Mesenchymal stem cell (in vitro differentiated cells and primary cell): ENCODE measurements around the gene CFL1.

Source experiments
- DNase-seq: peaks from one replicate; pipeline ENCODE4 v3.0.0-alpha.2; 2013
- H2AFZ ChIP-seq: one replicate; pipeline ENCODE4 v1.6.1; 2013; ENCODE audit warnings: low read depth, mild to moderate bottlenecking, control low read depth, inconsistent platforms, low read length, moderate library complexity
- H2AK5ac ChIP-seq: 2 replicates; pipeline ENCODE4 v1.6.1; 2013; ENCODE audit warnings: low read length, moderate library complexity, mild to moderate bottlenecking, inconsistent platforms; ENCODE audit not compliant: severe bottlenecking
- H2BK120ac ChIP-seq: one replicate; pipeline ENCODE4 v1.6.1; 2013; ENCODE audit warnings: low read depth, mild to moderate bottlenecking, inconsistent platforms, low read length, moderate library complexity
- H2BK12ac ChIP-seq, 2 experiments: one replicate each; pipeline ENCODE4 v1.6.1; 2013; ENCODE audit warnings: inconsistent platforms in 2 of 2, low read length in 2 of 2, mild to moderate bottlenecking in 2 of 2, moderate library complexity in 2 of 2, control low read depth in 1 of 2
- H2BK15ac ChIP-seq: one replicate; pipeline ENCODE4 v1.6.1; 2013; ENCODE audit warnings: mild to moderate bottlenecking, low read depth, inconsistent platforms; ENCODE audit not compliant: poor library complexity, severe bottlenecking
- H2BK5ac ChIP-seq: 2 replicates; pipeline ENCODE4 v1.6.1; 2013; ENCODE audit warnings: low read depth, mild to moderate bottlenecking, low read length, control low read depth, inconsistent platforms; ENCODE audit not compliant: poor library complexity, severe bottlenecking
- H3K14ac ChIP-seq, 2 experiments: one replicate each; pipeline ENCODE4 v1.6.1; 2013; ENCODE audit warnings: inconsistent platforms in 2 of 2, low read length in 2 of 2, control low read depth in 1 of 2, mild to moderate bottlenecking in 1 of 2, moderate library complexity in 1 of 2
- H3K18ac ChIP-seq, 2 experiments: one replicate each; pipeline ENCODE4 v1.6.1; 2013; ENCODE audit warnings: inconsistent platforms in 2 of 2, low read length in 2 of 2, control low read depth in 1 of 2, low read depth in 1 of 2, mild to moderate bottlenecking in 1 of 2
- H3K23ac ChIP-seq, 2 experiments: one replicate each; pipeline ENCODE4 v1.6.1; 2013; ENCODE audit warnings: inconsistent platforms in 2 of 2, low read length in 2 of 2, mild to moderate bottlenecking in 2 of 2, moderate library complexity in 2 of 2, control low read depth in 1 of 2
- H3K27ac ChIP-seq: 2 replicates; pipeline ENCODE4 v1.5.1; 2013; ENCODE audit warnings: mild to moderate bottlenecking, moderate library complexity, low read length, control low read depth, inconsistent platforms; ENCODE audit not compliant: poor library complexity, severe bottlenecking
- H3K27me3 ChIP-seq, 2 experiments: 2 replicates each; pipeline versions ENCODE4 v1.6.1 to v1.7.0; 2013; ENCODE audit warnings: low read length in 2 of 2, mild to moderate bottlenecking in 2 of 2, moderate library complexity in 2 of 2, control low read depth in 1 of 2, inconsistent platforms in 1 of 2; ENCODE audit not compliant: control insufficient read depth in 1 of 2, insufficient read depth in 1 of 2
- H3K36me3 ChIP-seq, 2 experiments: 2 replicates each; pipeline versions ENCODE4 v1.6.1 to v1.7.0; 2013; ENCODE audit warnings: low read length in 2 of 2, control low read depth in 1 of 2, inconsistent platforms in 1 of 2, low read depth in 1 of 2, mild to moderate bottlenecking in 1 of 2; ENCODE audit not compliant: insufficient read depth in 2 of 2, control insufficient read depth in 1 of 2
- H3K4ac ChIP-seq, 2 experiments: one replicate each; pipeline ENCODE4 v1.6.1; 2013; ENCODE audit warnings: inconsistent platforms in 2 of 2, low read length in 2 of 2, mild to moderate bottlenecking in 2 of 2, moderate library complexity in 2 of 2, control low read depth in 1 of 2, low read depth in 1 of 2
- H3K4me1 ChIP-seq: 2 replicates; pipeline ENCODE4 v1.6.1; 2013; ENCODE audit warnings: low read depth, low read length, control low read depth; ENCODE audit not compliant: control insufficient read depth, insufficient read depth
- H3K4me2 ChIP-seq: 2 replicates; pipeline ENCODE4 v1.6.1; 2013; ENCODE audit warnings: low read length, mild to moderate bottlenecking, inconsistent platforms; ENCODE audit not compliant: poor library complexity, severe bottlenecking
- H3K4me3 ChIP-seq, 2 experiments: 2 replicates each; pipeline versions ENCODE4 v1.5.1 to v1.7.0; 2013; ENCODE audit warnings: low read length in 2 of 2, mild to moderate bottlenecking in 2 of 2, control low read depth in 1 of 2, low read depth in 1 of 2; ENCODE audit not compliant: insufficient read depth in 1 of 2
- H3K79me1 ChIP-seq: replicated peaks from 2 replicates; pipeline ENCODE4 v1.6.1; 2013; ENCODE audit warnings: mild to moderate bottlenecking, control low read depth, low read length, inconsistent platforms; ENCODE audit not compliant: poor library complexity, severe bottlenecking
- H3K9ac ChIP-seq: 2 replicates; pipeline ENCODE4 v1.7.0; 2013; ENCODE audit warnings: mild to moderate bottlenecking, low read length, moderate library complexity
- H3K9me3 ChIP-seq: 2 replicates; pipeline ENCODE4 v1.7.0; 2013; ENCODE audit warnings: mild to moderate bottlenecking, low read length; ENCODE audit not compliant: control insufficient read depth
- H4K8ac ChIP-seq: one replicate; pipeline ENCODE4 v1.6.1; 2013; ENCODE audit warnings: inconsistent platforms, mild to moderate bottlenecking, low read length, moderate library complexity
- H4K91ac ChIP-seq: one replicate; pipeline ENCODE4 v1.6.1; 2013; ENCODE audit warnings: mild to moderate bottlenecking, low read length, inconsistent platforms
- WGBS: methylation state at CpG from one replicate; pipeline ENCODE4 v1.1.7; 2013; ENCODE audit warnings: mixed read lengths; 5-methylcytosine and 5-hydroxymethylcytosine counted together

The CFL1 gene

GRCh38 chr11:65858681-65859087, 704 bp upstream of the CFL1 start:
- Histone ChIP-seq H2AK5ac (peak overlapping the region; percentile 17), H4K91ac (no peak overlapping the region), H3K4me1 (peaks cover 45% of the 10 kb centered on the region), H3K4ac (peak overlapping the region; percentile 52 to 63), H3K18ac (peak overlapping the region; percentile 74 to 77), H3K27ac (peak overlapping the region; percentile 97), H4K8ac (peak overlapping the region; percentile 35), H2BK5ac (peak overlapping the region; percentile 54), H3K9me3 (no peaks in the 10 kb centered on the region), H3K79me1 (peaks cover 6% of the 10 kb centered on the region), H2BK12ac (peak overlapping the region in 1 of 2 experiments; percentile 70), H3K4me3 (peak overlapping the region; percentile 49 to 94), H3K4me2 (peak overlapping the region; percentile 72), H2AFZ (no peak overlapping the region), H3K14ac (no peak overlapping the region), H3K27me3 (no peaks in the 10 kb centered on the region), H3K23ac (no peak overlapping the region), H3K9ac (peak overlapping the region; percentile 94), H2BK120ac (no peak overlapping the region), H3K36me3 (peaks cover 46 to 48% of the 10 kb centered on the region in 2 experiments), H2BK15ac (no peak overlapping the region)
- 2% methylated on average over 10 of the region's 10 CpGs for WGBS
- no peak for DNase-seq

- Histone ChIP-seq H2AK5ac (no peak overlapping the region), H2BK120ac (peak overlapping the region; percentile 90), H3K9ac (peak overlapping the region; percentile 94), H3K4me3 (peak overlapping the region; percentile 82 to 94), H3K4me1 (peaks cover 40% of the 10 kb centered on the region), H2BK12ac (peak overlapping the region in 1 of 2 experiments; percentile 55), H2BK15ac (peak overlapping the region; percentile 73), H4K91ac (peak overlapping the region; percentile 16), H3K23ac (peak overlapping the region in 1 of 2 experiments; percentile 90), H3K79me1 (peaks cover 2% of the 10 kb centered on the region), H3K4me2 (no peak overlapping the region), H2BK5ac (peak overlapping the region; percentile 97), H3K4ac (peak overlapping the region; percentile 79 to 99), H2AFZ (no peak overlapping the region), H3K27me3 (no peaks in the 10 kb centered on the region), H3K18ac (peak overlapping the region; percentile 97 to 98), H3K36me3 (peaks cover 46 to 48% of the 10 kb centered on the region in 2 experiments), H3K14ac (peak overlapping the region in 1 of 2 experiments; percentile 98), H4K8ac (peak overlapping the region; percentile 38), H3K9me3 (no peaks in the 10 kb centered on the region), H3K27ac (peak overlapping the region; percentile 90)
- no peak for DNase-seq
- WGBS: under 1% methylated on average over 35 of the region's 49 CpGs
These were observed 504 bp downstream of the CFL1 start for GRCh38 chr11:65857500-65857852.

GRCh38 chr11:65856689-65857499, 1.1 kb downstream of the CFL1 start:
- H4K91ac ChIP-seq: peak overlapping the region; percentile 16
- no peaks in the 10 kb centered on the region for H3K27me3 ChIP-seq
- H3K9ac ChIP-seq: peak overlapping the region; percentile 94
- no peak overlapping the region for H2BK120ac ChIP-seq
- peaks cover 37% of the 10 kb centered on the region for H3K4me1 ChIP-seq
- H3K18ac ChIP-seq: peak overlapping the region; percentile 97 to 98
- no peaks in the 10 kb centered on the region for H3K9me3 ChIP-seq
- no peak overlapping the region for H2AK5ac ChIP-seq
- H3K23ac ChIP-seq: peak overlapping the region in 1 of 2 experiments; percentile 90
- peak overlapping the region; percentile 82 to 94 for H3K4me3 ChIP-seq
- peak overlapping the region in 1 of 2 experiments; percentile 98 for H3K14ac ChIP-seq
- H3K36me3 ChIP-seq: peaks cover 46 to 48% of the 10 kb centered on the region in 2 experiments
- peak overlapping the region; percentile 34 for H2AFZ ChIP-seq
- H2BK5ac ChIP-seq: peak overlapping the region; percentile 9
- peak overlapping the region; percentile 79 to 99 for H3K4ac ChIP-seq
- DNase-seq: peak; percentile 69
- no peak overlapping the region for H2BK15ac ChIP-seq
- 4% methylated on average over 40 of the region's 57 CpGs for WGBS
- peak overlapping the region; percentile 90 for H3K27ac ChIP-seq
- peak overlapping the region; percentile 27 for H4K8ac ChIP-seq
- H3K79me1 ChIP-seq: no peaks in the 10 kb centered on the region
- H3K4me2 ChIP-seq: peak overlapping the region; percentile 64
- H2BK12ac ChIP-seq: no peak overlapping the region

GRCh38 chr11:65855927-65856363, 2.0 kb downstream of the CFL1 start:
- no peak overlapping the region for H3K14ac ChIP-seq
- no peak for DNase-seq
- no peak overlapping the region for H2AK5ac ChIP-seq
- peaks cover under 1% of the 10 kb centered on the region for H3K79me1 ChIP-seq
- no peak overlapping the region for H2AFZ ChIP-seq
- no peak overlapping the region for H3K27ac ChIP-seq
- H3K4me1 ChIP-seq: peaks cover 31% of the 10 kb centered on the region
- H2BK120ac ChIP-seq: no peak overlapping the region
- peak overlapping the region; percentile 64 for H3K4me2 ChIP-seq
- peaks cover 5% of the 10 kb centered on the region for H3K9me3 ChIP-seq
- peak overlapping the region in 1 of 2 experiments; percentile 94 for H3K4me3 ChIP-seq
- H2BK5ac ChIP-seq: no peak overlapping the region
- H2BK15ac ChIP-seq: no peak overlapping the region
- no peak overlapping the region for H4K8ac ChIP-seq
- no peak overlapping the region for H4K91ac ChIP-seq
- peak overlapping the region; percentile 94 for H3K9ac ChIP-seq
- H3K36me3 ChIP-seq: peaks cover 53 to 55% of the 10 kb centered on the region in 2 experiments
- H3K18ac ChIP-seq: no peak overlapping the region
- no peak overlapping the region for H2BK12ac ChIP-seq
- H3K27me3 ChIP-seq: no peaks in the 10 kb centered on the region
- 95% methylated on average over 15 of the region's 15 CpGs for WGBS
- no peak overlapping the region for H3K23ac ChIP-seq
- H3K4ac ChIP-seq: no peak overlapping the region
